ENCODE data around the gene EPHX1.

The EPHX1 gene

GRCh38 chr1:225888898-225889601 is 79.1 kb downstream of the EPHX1 start, which contains the start of gene LEFTY1:
LEFTY1 (minus strand) TSS chr1:225889146; CDS start chr1:225889066, 80 bp downstream.
- DNase-seq (ENCODE audit: low spot score) = no peak
- Histone ChIP-seq H3K18ac (ENCODE audit: low read length) (peak within 1 kb of the TSS; percentile 76), H3K27ac (replicated peaks; ENCODE audit: low read length) (no peak within 1 kb of the TSS), H4K91ac (ENCODE audit: low read depth, low read length, poor library complexity) (no peak within 1 kb of the TSS), H3K79me1 (ENCODE audit: low read depth, low read length) (no peaks in the 10 kb centered on the region), H3K4me3 (ENCODE audit: low read length in 2 of 2) (no peak within 1 kb of the TSS), H3K9me3 (replicated peaks in 1 of 2; ENCODE audit: control insufficient read depth in 2 of 2, insufficient read depth in 1 of 2, low read depth in 1 of 2, low read length in 2 of 2) (no peaks in the 10 kb centered on the region), H3K4ac (ENCODE audit: low read length) (no peak within 1 kb of the TSS), H3K4me1 (ENCODE audit: control insufficient read depth in 2 of 2, insufficient read depth in 1 of 2, low read depth in 1 of 2, low read length in 2 of 2) (peaks cover 2 to 12% of the 10 kb centered on the region in 2 donors), H2BK15ac (ENCODE audit: low read length) (no peak within 1 kb of the TSS), H3K27me3 (ENCODE audit: control insufficient read depth in 3 of 3, insufficient read depth in 3 of 3, low read depth in 1 of 3, low read length in 3 of 3) (peaks cover 0 to 14% (median 0%) of the 10 kb centered on the region in 3 experiments), H2AFZ (ENCODE audit: low read length) (peak within 1 kb of the TSS; percentile 24), H3K14ac (ENCODE audit: low read length) (no peak within 1 kb of the TSS), H3K36me3 (replicated peaks in 1 of 2; ENCODE audit: control insufficient read depth in 2 of 2, insufficient read depth in 2 of 2, low read length in 2 of 2) (no peaks in the 10 kb centered on the region), H2BK5ac (ENCODE audit: low read length) (no peak within 1 kb of the TSS), H2AK5ac (ENCODE audit: low read depth, low read length) (peak within 1 kb of the TSS; percentile 92), H2BK120ac (ENCODE audit: low read depth, low read length) (no peak within 1 kb of the TSS), H3K9ac (ENCODE audit: low read depth, low read length, poor library complexity) (peak within 1 kb of the TSS; percentile 70), H3K4me2 (ENCODE audit: insufficient read depth, low read length, poor library complexity, severe bottlenecking) (no peak within 1 kb of the TSS), H3K23ac (ENCODE audit: low read depth, low read length, poor library complexity) (peak within 1 kb of the TSS; percentile 100), H4K8ac (ENCODE audit: low read depth, low read length) (no peak within 1 kb of the TSS), H2BK12ac (ENCODE audit: low read length) (peak within 1 kb of the TSS; percentile 41)
- no CpG with 5 or more reads among the region's 11 CpGs for WGBS, 2 donors (ENCODE audit: extremely low coverage in 2 of 2, insufficient read length in 2 of 2, insufficient replicate concordance in 1 of 2)

GRCh38 chr1:225889743-225890142 is 79.8 kb downstream of the EPHX1 start:
- H2BK120ac ChIP-seq (ENCODE audit: low read depth, low read length) = no peak overlapping the region
- no peak overlapping the region for H3K9ac ChIP-seq (ENCODE audit: low read depth, low read length, poor library complexity)
- no peaks in the 10 kb centered on the region for H3K9me3 ChIP-seq (replicated peaks in 1 of 2; ENCODE audit: control insufficient read depth in 2 of 2, insufficient read depth in 1 of 2, low read depth in 1 of 2, low read length in 2 of 2)
- no peak overlapping the region for H3K27ac ChIP-seq (replicated peaks; ENCODE audit: low read length)
- no peak overlapping the region for H4K8ac ChIP-seq (ENCODE audit: low read depth, low read length)
- H2BK12ac ChIP-seq (ENCODE audit: low read length) = no peak overlapping the region
- WGBS, 2 donors (ENCODE audit: extremely low coverage in 2 of 2, insufficient read length in 2 of 2, insufficient replicate concordance in 1 of 2) = no CpG with 5 or more reads among the region's 5 CpGs
- H2BK15ac ChIP-seq (ENCODE audit: low read length) = no peak overlapping the region
- H3K27me3 ChIP-seq (ENCODE audit: control insufficient read depth in 3 of 3, insufficient read depth in 3 of 3, low read depth in 1 of 3, low read length in 3 of 3) = peaks cover 0 to 14% (median 0%) of the 10 kb centered on the region in 3 experiments
- H3K4me1 ChIP-seq (ENCODE audit: control insufficient read depth in 2 of 2, insufficient read depth in 1 of 2, low read depth in 1 of 2, low read length in 2 of 2) = peaks cover 2 to 12% of the 10 kb centered on the region in 2 donors
- no peak overlapping the region for H3K14ac ChIP-seq (ENCODE audit: low read length)
- no peak overlapping the region for H2AK5ac ChIP-seq (ENCODE audit: low read depth, low read length)
- no peaks in the 10 kb centered on the region for H3K79me1 ChIP-seq (ENCODE audit: low read depth, low read length)
- no peak overlapping the region for H2BK5ac ChIP-seq (ENCODE audit: low read length)
- no peak for DNase-seq (ENCODE audit: low spot score)
- no peak overlapping the region for H3K4ac ChIP-seq (ENCODE audit: low read length)
- no peak overlapping the region for H3K4me3 ChIP-seq (ENCODE audit: low read length in 2 of 2)
- H2AFZ ChIP-seq (ENCODE audit: low read length) = no peak overlapping the region
- no peak overlapping the region for H3K4me2 ChIP-seq (ENCODE audit: insufficient read depth, low read length, poor library complexity, severe bottlenecking)
- no peaks in the 10 kb centered on the region for H3K36me3 ChIP-seq (replicated peaks in 1 of 2; ENCODE audit: control insufficient read depth in 2 of 2, insufficient read depth in 2 of 2, low read length in 2 of 2)
- H3K23ac ChIP-seq (ENCODE audit: low read depth, low read length, poor library complexity) = no peak overlapping the region
- H3K18ac ChIP-seq (ENCODE audit: low read length) = no peak overlapping the region
- H4K91ac ChIP-seq (ENCODE audit: low read depth, low read length, poor library complexity) = no peak overlapping the region

- no peak overlapping the region for H2AFZ ChIP-seq (ENCODE audit: low read length)
- H4K8ac ChIP-seq (ENCODE audit: low read depth, low read length) = peak overlapping the region; percentile 65
- no peak overlapping the region for H3K4me3 ChIP-seq (ENCODE audit: low read length in 2 of 2)
- H3K4me2 ChIP-seq (ENCODE audit: insufficient read depth, low read length, poor library complexity, severe bottlenecking) = no peak overlapping the region
- no peaks in the 10 kb centered on the region for H3K36me3 ChIP-seq (replicated peaks in 1 of 2; ENCODE audit: control insufficient read depth in 2 of 2, insufficient read depth in 2 of 2, low read length in 2 of 2)
- peak overlapping the region; percentile 71 for H3K14ac ChIP-seq (ENCODE audit: low read length)
- no peaks in the 10 kb centered on the region for H3K9me3 ChIP-seq (replicated peaks in 1 of 2; ENCODE audit: control insufficient read depth in 2 of 2, insufficient read depth in 1 of 2, low read depth in 1 of 2, low read length in 2 of 2)
- peaks cover 2 to 12% of the 10 kb centered on the region in 2 donors for H3K4me1 ChIP-seq (ENCODE audit: control insufficient read depth in 2 of 2, insufficient read depth in 1 of 2, low read depth in 1 of 2, low read length in 2 of 2)
- no peak overlapping the region for H2BK120ac ChIP-seq (ENCODE audit: low read depth, low read length)
- no peak overlapping the region for H2BK5ac ChIP-seq (ENCODE audit: low read length)
- no peak overlapping the region for H2BK15ac ChIP-seq (ENCODE audit: low read length)
- H3K79me1 ChIP-seq (ENCODE audit: low read depth, low read length) = no peaks in the 10 kb centered on the region
- H3K27me3 ChIP-seq (ENCODE audit: control insufficient read depth in 3 of 3, insufficient read depth in 3 of 3, low read depth in 1 of 3, low read length in 3 of 3) = peaks cover 0 to 14% (median 0%) of the 10 kb centered on the region in 3 experiments
- H4K91ac ChIP-seq (ENCODE audit: low read depth, low read length, poor library complexity) = no peak overlapping the region
- H3K18ac ChIP-seq (ENCODE audit: low read length) = peak overlapping the region; percentile 48
- H3K4ac ChIP-seq (ENCODE audit: low read length) = no peak overlapping the region
- WGBS, 2 donors (ENCODE audit: extremely low coverage in 2 of 2, insufficient read length in 2 of 2, insufficient replicate concordance in 1 of 2) = no CpG with 5 or more reads among the region's 6 CpGs
- H3K9ac ChIP-seq (ENCODE audit: low read depth, low read length, poor library complexity) = no peak overlapping the region
- H3K27ac ChIP-seq (replicated peaks; ENCODE audit: low read length) = no peak overlapping the region
- peak overlapping the region; percentile 55 for H3K23ac ChIP-seq (ENCODE audit: low read depth, low read length, poor library complexity)
- H2AK5ac ChIP-seq (ENCODE audit: low read depth, low read length) = peak overlapping the region; percentile 56
- no peak for DNase-seq (ENCODE audit: low spot score)
- H2BK12ac ChIP-seq (ENCODE audit: low read length) = no peak overlapping the region
These were observed 80.7 kb downstream of the EPHX1 start for GRCh38 chr1:225890346-225891228.

Data from neuronal stem cell (in vitro differentiated cells).